Fibroblast of skin of back (primary cell): ENCODE results near the gene SRMS. TPM values are rescaled to one million over a fixed set of nuclear protein-coding genes. Genes with fewer than 3 reads are reported as not detected.
A peak's percentile ranks its signal among the peaks of the same experiment; 100 is the strongest.

Source experiments
- DNase-seq: peaks from one replicate; pipeline ENCODE4 v3.0.0-alpha.2; 2013
- polyA plus RNA-seq, 2 experiments: library from polyadenylated mRNA; unstranded; fragments of 120-200 nt; gene quantifications; one replicate each; pipeline ENCODE4 v1.2.1, GENCODE V29; 2013; ENCODE audit not compliant: insufficient read length in 2 of 2

The SRMS gene, protein sequence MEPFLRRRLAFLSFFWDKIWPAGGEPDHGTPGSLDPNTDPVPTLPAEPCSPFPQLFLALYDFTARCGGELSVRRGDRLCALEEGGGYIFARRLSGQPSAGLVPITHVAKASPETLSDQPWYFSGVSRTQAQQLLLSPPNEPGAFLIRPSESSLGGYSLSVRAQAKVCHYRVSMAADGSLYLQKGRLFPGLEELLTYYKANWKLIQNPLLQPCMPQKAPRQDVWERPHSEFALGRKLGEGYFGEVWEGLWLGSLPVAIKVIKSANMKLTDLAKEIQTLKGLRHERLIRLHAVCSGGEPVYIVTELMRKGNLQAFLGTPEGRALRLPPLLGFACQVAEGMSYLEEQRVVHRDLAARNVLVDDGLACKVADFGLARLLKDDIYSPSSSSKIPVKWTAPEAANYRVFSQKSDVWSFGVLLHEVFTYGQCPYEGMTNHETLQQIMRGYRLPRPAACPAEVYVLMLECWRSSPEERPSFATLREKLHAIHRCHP
- polyA plus RNA-seq (2013, experiment 1 of 2; ENCODE audit: insufficient read length): not detected
- not detected for polyA plus RNA-seq (2013, experiment 2 of 2; ENCODE audit: insufficient read length)

GRCh38 chr20:63547725-63548480 is at the start of gene SRMS:
Gene SRMS (minus strand): TSS chr20:63547749. CDS start chr20:63547463, 286 bp downstream.
- DNase-seq: no peak

DNA sequence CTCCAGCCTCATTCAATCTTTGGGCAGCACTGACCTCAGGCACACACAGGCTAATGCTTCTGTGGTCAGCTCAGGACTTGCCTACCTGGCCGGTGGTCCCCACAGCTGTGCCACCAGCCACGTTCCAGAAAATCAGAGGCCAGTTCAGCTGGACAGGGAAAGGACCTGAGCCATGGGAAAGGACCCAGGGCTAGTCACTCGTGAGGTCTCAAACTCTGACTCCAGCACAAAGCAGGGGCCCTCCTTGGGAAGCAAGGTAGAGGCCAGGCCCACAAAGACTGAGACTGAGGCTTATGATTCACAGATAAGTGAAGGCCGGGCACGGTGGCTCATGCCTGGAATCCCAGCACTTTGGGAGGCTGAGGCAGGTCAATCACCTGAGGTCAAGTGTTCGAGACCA is 48.9 kb upstream of the SRMS start:
- DNase-seq: no peak

- DNase-seq: no peak
Observed at GRCh38 chr20:63595416-63596127, 48.0 kb upstream of the SRMS start.

DNA sequence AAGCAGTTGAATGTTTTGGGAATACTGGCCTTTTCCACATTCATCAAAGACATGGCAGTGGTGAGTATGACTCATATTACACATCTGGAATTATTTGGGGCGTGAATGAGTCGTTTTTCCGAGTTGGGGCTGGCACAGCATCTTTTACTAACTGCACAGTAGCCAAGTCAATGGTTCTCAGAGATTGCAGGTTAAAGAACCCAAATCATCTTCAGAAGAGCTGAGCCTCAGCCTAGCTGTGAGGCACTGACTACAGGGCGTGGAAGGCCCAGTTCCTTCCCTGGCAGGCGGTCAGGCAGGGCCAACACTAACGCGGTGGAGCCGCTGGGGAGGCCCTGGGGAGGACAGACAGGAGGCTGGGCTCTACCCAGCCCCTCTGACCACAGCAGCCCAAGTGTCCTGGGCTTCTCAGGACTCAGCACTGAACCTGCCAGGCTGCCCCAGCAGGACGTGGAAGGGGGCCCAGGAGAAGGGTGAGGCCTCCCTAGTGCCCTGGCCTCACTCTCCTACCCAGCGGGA is 46.6 kb upstream of the SRMS start:
- peak; percentile 26 for DNase-seq

- no peak for DNase-seq
Observed at GRCh38 chr20:63592661-63593060, 45.1 kb upstream of the SRMS start.

DNA sequence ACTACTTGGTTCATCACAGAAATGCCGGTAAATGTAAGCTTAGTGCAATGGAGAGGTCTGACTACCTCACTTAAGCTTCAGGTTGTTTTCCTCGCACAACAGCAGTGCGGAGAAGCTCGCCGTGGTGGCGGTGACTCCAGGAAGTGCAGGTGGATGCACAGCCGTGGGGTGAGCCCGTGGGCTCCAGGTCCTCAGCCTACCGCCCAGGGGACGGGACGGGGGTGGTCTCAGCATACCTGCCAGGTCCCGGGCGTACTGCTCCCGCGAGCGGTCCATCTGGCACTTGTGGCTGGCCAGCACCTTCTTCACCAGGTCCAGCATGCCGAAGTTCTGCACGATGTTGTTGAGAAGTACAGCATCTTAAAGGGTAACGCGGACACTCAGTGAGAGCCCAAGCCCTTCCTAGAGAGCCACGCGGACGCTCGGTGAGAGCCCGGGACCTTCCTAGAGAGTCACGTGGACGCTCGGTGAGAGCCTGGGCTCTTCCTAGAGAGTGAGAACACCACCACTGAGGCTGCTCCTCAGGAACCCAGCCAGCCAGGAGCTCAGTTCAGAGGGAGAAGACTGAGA is 44.3 kb upstream of the SRMS start:
- DNase-seq: no peak

DNA sequence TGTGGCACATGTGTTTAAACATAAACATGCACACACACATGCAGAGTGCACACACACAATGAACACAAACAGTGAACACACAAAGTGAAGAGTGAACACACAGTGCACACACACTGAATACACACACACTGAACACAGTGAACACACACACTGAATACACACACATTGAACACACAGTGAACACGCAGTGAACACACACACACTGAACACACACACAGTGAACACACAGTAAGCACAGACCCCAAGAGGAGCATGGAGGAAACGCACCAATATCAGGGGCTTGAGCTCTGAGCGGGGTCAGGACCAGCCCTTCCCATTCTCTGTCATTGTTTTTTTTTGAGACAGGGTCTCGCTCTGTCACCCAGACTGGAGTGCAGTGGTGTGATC is 43.6 kb upstream of the SRMS start:
- DNase-seq: no peak

GRCh38 chr20:63590218-63591146 is 42.9 kb upstream of the SRMS start:
- no peak for DNase-seq

DNA sequence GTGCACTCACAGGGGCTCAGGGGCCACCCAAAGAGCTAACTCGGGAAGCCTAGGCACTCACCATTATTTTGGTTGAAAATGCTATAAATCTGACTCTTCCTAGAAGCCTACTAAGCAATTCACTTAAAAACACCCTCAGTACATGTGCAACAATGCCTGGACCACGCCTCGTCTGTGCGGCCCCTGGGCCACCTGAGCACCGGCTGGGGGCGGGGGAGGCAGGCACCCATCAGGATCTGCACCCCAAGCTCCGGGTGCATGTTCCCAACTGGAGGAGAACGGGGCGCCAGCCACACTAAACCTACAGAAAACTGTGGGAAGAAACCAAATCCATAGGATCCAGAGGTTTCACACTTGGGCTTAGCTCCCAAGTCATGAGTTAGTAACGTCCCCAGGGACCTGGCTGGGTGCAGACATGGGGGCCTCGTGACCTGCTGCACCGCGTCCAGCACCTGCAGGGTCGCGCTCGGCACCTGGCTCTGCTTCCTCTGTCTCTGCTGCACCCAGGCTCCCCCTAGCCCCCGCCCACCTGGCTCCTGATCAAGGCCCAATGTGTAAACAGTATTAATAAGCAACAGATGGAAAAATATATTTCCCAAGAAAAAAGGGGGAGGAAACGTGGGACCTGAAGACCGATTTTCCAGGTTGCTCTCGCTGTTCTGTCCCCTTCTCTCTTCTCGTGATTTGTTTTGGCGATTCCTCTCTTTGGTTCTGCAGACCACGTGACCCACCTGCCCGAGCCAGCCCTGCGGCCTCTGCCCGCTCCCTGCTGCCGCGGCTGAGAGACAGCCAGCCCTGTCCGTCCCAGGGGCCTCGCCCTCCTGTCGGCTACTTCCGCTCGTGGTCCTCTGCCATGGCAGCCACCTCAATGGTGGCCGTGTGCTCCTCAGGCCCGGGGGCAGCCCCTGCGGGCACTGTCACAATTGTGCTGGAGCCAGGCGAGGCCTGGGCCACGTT is 42.0 kb upstream of the SRMS start:
- DNase-seq: no peak

DNA sequence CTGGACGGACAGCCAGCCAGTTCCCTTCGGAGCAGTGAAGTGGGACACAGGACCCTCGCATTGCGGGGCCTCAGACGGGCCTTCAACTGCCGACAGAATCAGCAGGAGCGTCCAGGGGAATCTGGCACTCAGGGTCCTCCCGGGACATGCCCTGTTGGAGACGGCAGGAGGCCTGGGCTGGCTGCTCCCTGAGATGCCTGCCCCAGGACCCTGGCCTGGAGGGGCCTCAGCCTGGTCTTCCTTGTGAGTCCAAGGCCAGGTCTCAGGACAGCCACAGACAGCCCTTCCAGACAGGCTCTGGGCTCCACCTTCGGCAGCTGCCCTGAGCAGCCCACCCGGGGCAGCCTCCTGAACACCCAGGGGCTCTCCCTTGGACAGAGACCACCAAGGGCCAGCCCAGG is 41.1 kb upstream of the SRMS start:
- DNase-seq: no peak

- no peak for DNase-seq
Observed at GRCh38 chr20:63587776-63588591, 40.4 kb upstream of the SRMS start.

- DNase-seq: no peak
Observed at GRCh38 chr20:63587256-63587655, 39.7 kb upstream of the SRMS start.

GRCh38 chr20:63586797-63587196 is 39.2 kb upstream of the SRMS start:
- DNase-seq: no peak

DNA sequence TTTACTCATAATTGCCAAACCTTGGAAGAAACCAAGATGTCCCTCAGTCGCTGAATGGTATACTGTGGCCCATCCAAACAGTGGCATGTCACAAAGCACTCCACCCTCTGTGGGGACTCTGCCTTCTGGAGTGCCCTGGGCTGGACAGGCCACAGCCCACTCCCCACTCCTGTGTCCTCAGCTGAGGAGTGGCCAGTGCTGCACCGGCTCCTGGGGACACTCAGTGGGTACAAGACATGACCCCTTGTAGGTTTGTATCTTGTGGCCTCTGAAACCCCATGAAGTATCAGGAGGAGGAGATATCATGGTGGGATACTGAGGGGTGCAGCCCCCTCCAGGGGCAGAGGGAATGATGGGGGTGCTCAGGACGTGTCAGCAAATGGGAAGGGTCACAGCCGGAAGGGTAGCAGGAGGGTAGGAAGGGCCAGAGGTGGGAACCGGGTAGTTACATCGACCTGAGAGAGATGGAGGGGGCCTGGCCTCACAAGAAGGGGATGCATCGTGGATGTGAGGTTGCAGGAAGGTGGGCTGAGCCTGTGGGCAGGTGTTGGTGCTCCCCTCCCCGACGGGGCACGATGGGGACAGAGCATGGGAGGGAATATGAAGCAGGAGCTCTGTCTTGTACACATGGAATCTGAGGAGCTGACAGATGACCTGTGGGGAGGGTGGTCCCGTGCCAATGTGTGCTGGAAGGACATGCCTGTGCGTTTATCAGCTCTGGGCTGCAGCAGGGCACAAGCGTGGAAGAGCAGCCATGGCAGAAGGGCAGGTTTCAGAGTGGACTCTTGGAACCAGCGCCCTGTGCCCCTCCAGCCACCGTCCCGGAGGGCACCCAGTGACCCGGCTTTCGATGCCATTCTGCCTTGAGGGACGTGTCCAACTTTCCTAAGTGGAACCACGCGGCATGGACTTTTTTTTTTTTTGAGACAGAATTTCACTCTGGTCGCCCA is 38.3 kb upstream of the SRMS start:
- DNase-seq: no peak

- DNase-seq: no peak
Observed at GRCh38 chr20:63582382-63583063, 35.0 kb upstream of the SRMS start.

- DNase-seq: peak; percentile 27
Observed at GRCh38 chr20:63580796-63581461, 33.4 kb upstream of the SRMS start.
